A673 (cell line): Measurements from ENCODE around the gene ODAD3. TPM values are rescaled to one million over a fixed set of nuclear protein-coding genes. Genes with fewer than 3 reads are reported as not detected.
A peak's percentile ranks its signal among the peaks of the same experiment; 100 is the strongest.

Experiments used
- BruUV-seq: library from RNA; stranded (reverse); fragments of 400-500 nt; replicated peaks from 2 replicates; lab custom pipeline; 2021; lab: Mats Ljungman, UMichigan
- CTCF ChIA-PET: fragments of 300-600 bp; sonication (Branson Sonifier 250); formaldehyde crosslinking; loops from one replicate; lab custom pipeline; 2022; ENCODE audit warnings: antibody characterized with exemption; lab: Charles Lee
- POLR2A ChIA-PET: fragments of 300-600 bp; sonication (Branson Sonifier 250); formaldehyde crosslinking; loops from one replicate; lab custom pipeline; 2022; ENCODE audit warnings: antibody characterized with exemption; ENCODE audit not compliant: low non-redundant PET; lab: Charles Lee
- DNase-seq: peaks from one replicate; pipeline ENCODE4 v3.0.0-alpha.2; 2015; ENCODE audit warnings: low spot score
- H3K27ac ChIP-seq: fragments of 200-600 bp; sonication (generic); 2 replicates; pipeline ENCODE4 v1.5.1; 2016; ENCODE audit warnings: mixed run types, low read depth, mild to moderate bottlenecking, mixed read lengths, antibody characterized with exemption, low read length; ENCODE audit not compliant: poor library complexity, severe bottlenecking
- H3K27me3 ChIP-seq: fragments of 200-600 bp; sonication (generic); replicated peaks from 2 replicates; pipeline ENCODE4 v1.6.1; 2017; ENCODE audit warnings: mixed run types, low read depth, mild to moderate bottlenecking, mixed read lengths, antibody characterized with exemption, low read length; ENCODE audit not compliant: insufficient read depth, poor library complexity
- H3K36me3 ChIP-seq: fragments of 200-600 bp; sonication (generic); 2 replicates; pipeline ENCODE4 v1.6.1; 2016; ENCODE audit warnings: mixed run types, mild to moderate bottlenecking, mixed read lengths, antibody characterized with exemption, low read length; ENCODE audit not compliant: insufficient read depth, poor library complexity, severe bottlenecking
- H3K4me1 ChIP-seq: fragments of 200-600 bp; sonication (generic); 2 replicates; pipeline ENCODE4 v1.6.1; 2017; ENCODE audit warnings: mixed run types, mild to moderate bottlenecking, mixed read lengths, antibody characterized with exemption, low read length; ENCODE audit not compliant: insufficient read depth, poor library complexity, severe bottlenecking
- H3K4me3 ChIP-seq: fragments of 200-600 bp; sonication (generic); 2 replicates; pipeline ENCODE4 v1.5.1; 2016; ENCODE audit warnings: low read depth, mixed run types, mild to moderate bottlenecking, mixed read lengths, low read length; ENCODE audit not compliant: poor library complexity, severe bottlenecking
- H3K9me3 ChIP-seq: fragments of 200-600 bp; sonication (generic); 2 replicates; pipeline ENCODE4 v1.6.1; 2016; ENCODE audit warnings: mixed run types, low read depth, mild to moderate bottlenecking, mixed read lengths, antibody characterized with exemption, low read length; ENCODE audit not compliant: poor library complexity, severe bottlenecking
- EZH2 ChIP-seq: fragments of 200-600 bp; sonication (generic); IDR thresholded peaks from 2 replicates; pipeline ENCODE4 v1.6.1; 2017; ENCODE audit warnings: borderline replicate concordance, low read depth, mild to moderate bottlenecking, mixed read lengths, antibody characterized with exemption, low read length; ENCODE audit not compliant: poor library complexity, severe bottlenecking
- intact Hi-C: fragments of 100-400 bp; cut with micrococcal nuclease; formaldehyde crosslinking; loops from one replicate; pipeline ENCODE4 v1.10.0; 2022; ENCODE audit not compliant: unreplicated experiment
- total RNA-seq: library from RNA; stranded (reverse); gene quantifications from 2 replicates; pipeline ENCODE4 v1.2.3, GENCODE V29; 2021
- TF ChIP-seq, protein P1 (sequence below): fragments of 300-800, 200-600 bp; sonication (generic); conservative IDR thresholded peaks from 2 replicates; pipeline ENCODE4 v1.5.1; 2017; ENCODE audit warnings: low read depth, mild to moderate bottlenecking, antibody characterized with exemption, low read length, moderate library complexity, mixed read lengths

The ODAD3 gene
- total RNA-seq, 1 experiment from 2014 or later, result 0.39 TPM

DNA sequence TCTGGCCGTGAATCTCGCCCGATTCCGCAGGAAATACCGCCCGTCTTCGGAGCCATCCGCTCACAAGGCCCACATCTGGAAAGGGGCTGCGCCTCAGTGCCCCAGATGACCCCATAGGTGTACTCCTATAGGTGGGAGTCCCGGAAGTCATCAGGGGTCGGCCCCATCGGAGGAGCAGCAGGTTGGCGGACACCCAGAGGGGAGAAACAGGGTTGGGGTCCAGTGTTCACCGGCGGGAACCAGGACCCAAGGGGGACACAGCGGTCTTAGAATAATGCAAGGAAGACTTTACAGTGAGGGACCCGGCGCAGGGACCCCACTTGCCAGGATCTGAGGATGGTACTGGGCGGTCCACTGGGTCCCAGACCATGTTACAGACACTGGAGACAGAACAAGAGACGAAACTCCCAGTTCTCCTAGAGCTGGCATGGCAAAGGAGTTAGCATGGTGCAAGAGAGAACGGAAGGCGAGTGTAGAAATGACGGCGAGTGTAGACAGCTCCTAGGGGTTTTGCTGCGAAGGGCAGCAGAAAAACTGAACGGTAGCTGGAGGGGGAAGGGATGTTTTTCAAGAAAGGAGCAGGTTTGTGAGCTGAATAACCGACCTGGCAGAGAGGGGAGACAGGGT is 11.6 kb downstream of the ODAD3 start:
- Histone ChIP-seq H3K27ac (no peak overlapping the region), H3K27me3 (peaks cover 34% of the 10 kb centered on the region), H3K36me3 (no peaks in the 10 kb centered on the region), H3K4me3 (no peak overlapping the region), H3K4me1 (no peaks in the 10 kb centered on the region), H3K9me3 (no peaks in the 10 kb centered on the region)
- intact Hi-C loops, result no loop called here
- POLR2A ChIA-PET, result no interaction called here
- BruUV-seq, result no TSS peak
- TF ChIP-seq EZH2, result no peak
- TF ChIP-seq, protein P1, sequence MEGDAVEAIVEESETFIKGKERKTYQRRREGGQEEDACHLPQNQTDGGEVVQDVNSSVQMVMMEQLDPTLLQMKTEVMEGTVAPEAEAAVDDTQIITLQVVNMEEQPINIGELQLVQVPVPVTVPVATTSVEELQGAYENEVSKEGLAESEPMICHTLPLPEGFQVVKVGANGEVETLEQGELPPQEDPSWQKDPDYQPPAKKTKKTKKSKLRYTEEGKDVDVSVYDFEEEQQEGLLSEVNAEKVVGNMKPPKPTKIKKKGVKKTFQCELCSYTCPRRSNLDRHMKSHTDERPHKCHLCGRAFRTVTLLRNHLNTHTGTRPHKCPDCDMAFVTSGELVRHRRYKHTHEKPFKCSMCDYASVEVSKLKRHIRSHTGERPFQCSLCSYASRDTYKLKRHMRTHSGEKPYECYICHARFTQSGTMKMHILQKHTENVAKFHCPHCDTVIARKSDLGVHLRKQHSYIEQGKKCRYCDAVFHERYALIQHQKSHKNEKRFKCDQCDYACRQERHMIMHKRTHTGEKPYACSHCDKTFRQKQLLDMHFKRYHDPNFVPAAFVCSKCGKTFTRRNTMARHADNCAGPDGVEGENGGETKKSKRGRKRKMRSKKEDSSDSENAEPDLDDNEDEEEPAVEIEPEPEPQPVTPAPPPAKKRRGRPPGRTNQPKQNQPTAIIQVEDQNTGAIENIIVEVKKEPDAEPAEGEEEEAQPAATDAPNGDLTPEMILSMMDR, result no peak
- no peak for DNase-seq
- CTCF ChIA-PET, result no interaction called here

DNA sequence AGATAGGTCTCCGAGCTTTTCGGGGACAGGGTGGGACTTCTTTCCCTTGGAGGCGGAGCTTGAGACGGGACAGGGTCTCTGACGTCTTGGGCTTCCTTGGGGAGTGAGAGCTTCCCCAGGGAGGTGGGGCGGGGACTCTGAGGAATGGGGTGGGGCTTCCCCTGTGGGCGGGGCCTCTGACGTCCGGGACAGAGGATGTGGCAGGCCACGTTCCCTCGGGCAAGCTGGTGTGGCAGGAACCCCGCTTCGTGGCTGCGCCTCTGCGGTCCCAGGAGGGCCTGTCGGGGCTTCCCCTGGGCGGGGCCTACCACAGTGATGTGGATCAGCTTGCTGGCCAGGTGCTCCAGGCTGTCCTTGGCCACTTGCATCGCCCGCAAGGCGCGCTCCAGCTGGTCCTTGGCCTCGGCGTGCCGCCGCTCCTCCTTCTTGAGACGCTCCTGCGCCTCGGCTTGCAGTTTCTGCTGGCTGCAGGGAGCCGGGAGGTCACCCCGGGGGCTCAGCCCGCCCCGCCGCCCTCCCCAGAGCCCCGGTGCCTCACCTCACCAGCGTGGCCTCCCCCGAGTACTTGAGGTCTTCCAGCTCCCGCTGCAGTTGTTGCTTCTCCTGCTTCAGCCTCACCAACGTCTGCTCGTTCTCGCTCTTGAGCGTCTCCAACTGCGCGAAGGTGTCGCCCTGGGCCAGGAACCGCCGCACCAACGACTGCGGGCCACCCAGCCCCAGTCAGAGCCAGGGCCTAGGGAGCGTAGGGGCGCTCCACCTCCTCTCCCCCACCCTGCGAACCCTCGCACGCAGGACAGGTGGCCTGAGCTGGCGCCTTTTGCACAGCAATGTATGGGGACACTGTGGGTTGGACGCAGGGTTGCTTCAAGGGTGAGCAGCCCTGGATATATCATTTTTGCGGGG is 12.5 kb downstream of the ODAD3 start:
- H3K9me3 ChIP-seq, result no peaks in the 10 kb centered on the region
- no peaks in the 10 kb centered on the region for H3K36me3 ChIP-seq
- H3K4me3 ChIP-seq, result peak overlapping the region; percentile 4
- POLR2A ChIA-PET, result interaction anchor here (0.6 kb wide), 1 partner anchor 15 kb away, joined by 6 read pairs; no protein-coding TSS in a partner anchor
- TF ChIP-seq, protein P1, result no peak
- no peak for TF ChIP-seq EZH2
- H3K27me3 ChIP-seq, result peaks cover 40% of the 10 kb centered on the region
- intact Hi-C loops, result no loop called here
- no peak overlapping the region for H3K27ac ChIP-seq
- no TSS peak for BruUV-seq
- no peaks in the 10 kb centered on the region for H3K4me1 ChIP-seq
- peak; percentile 63 for DNase-seq
- CTCF ChIA-PET, result interaction anchor here (1.4 kb wide), 1 partner anchor 13 kb away, joined by 5 read pairs; the partner anchor contains the start of genes ODAD3 and PRKCSH

DNA sequence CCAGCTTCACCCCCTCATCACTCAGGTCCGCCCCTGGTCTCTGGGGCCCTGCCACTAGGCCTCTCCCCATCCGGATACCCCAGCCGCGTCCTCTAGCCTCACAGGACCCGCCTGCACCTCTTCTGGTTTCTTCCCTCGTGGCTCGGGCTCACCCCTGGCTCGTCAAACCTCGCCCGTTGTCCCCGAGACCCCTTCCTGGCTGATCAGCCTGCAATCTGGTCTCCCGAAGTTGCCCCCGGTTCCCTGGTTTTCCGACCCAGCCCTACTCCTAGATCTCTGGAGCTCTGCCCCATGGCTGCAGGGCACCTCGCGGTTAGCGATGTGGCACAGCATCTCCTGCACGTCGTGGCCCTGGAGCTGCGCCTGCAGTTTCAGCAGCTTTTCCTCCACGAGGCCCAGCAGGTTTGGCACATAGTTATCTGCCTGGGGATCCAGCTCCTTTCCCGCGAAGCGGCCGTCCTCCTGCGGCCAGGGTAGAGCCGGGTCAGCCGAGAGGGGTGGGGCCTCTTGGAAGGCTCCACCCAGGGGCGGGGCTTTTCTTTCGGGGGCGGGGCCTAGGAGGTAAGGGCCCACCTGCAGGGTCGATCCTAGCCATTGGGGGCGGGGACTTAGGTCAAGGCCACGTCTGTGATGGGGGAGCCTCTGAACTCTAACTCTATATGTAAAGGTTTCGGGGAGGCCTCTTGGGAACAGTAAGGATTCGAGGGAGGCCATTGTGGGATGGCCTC is 13.4 kb downstream of the ODAD3 start:
- no TSS peak for BruUV-seq
- TF ChIP-seq, protein P1, result no peak
- TF ChIP-seq EZH2, result no peak
- intact Hi-C loops, result no loop called here
- Histone ChIP-seq H3K27me3 (peaks cover 40% of the 10 kb centered on the region), H3K36me3 (no peaks in the 10 kb centered on the region), H3K4me1 (no peaks in the 10 kb centered on the region), H3K27ac (no peak overlapping the region), H3K9me3 (no peaks in the 10 kb centered on the region), H3K4me3 (peak overlapping the region; percentile 4)
- CTCF ChIA-PET, result interaction anchor here (0.6 to 1.4 kb wide), 2 partner anchors 14 to 53 kb away, joined by 3 to 5 read pairs; partner anchors contain the start of genes ODAD3 and PRKCSH
- DNase-seq, result no peak
- POLR2A ChIA-PET, result interaction anchor here (0.6 kb wide), 1 partner anchor 14 kb away, joined by 6 read pairs; no protein-coding TSS in a partner anchor
